ENCODE measurements around the gene CRYGB. TPM values are rescaled to one million over a fixed set of nuclear protein-coding genes. Genes with fewer than 3 reads are reported as not detected.

The CRYGB gene
- total and polyA plus RNA-seq, 2 of the 13 experiments (the other 11 are each of a cell fraction or from before 2014, with no cell fraction given): not detected

GRCh38 chr2:208135794-208136715 lies 9.9 kb downstream of the CRYGB start:
- peak overlapping the region in 1 of 3 experiments; percentile 37; a peak in 2 of 6 replicates for H3K4me3 ChIP-seq (replicated peaks in 1 of 3; ENCODE audit: insufficient read depth in 1 of 3, low read depth in 2 of 3, low read length in 3 of 3)
- H2AFZ ChIP-seq (ENCODE audit: low read length): peak overlapping the region; percentile 1
- FAIRE-seq (peak; percentile 77), DNase-seq (ENCODE audit: low spot score) (peak; percentile 80), ATAC-seq (peak; percentile 92)
- peak overlapping the region; percentile 10; the same call in 1 of the 2 replicates for H3K9ac ChIP-seq (ENCODE audit: insufficient read depth, low read depth, low read length)
- 54% methylated on average over 11 of the region's 11 CpGs for WGBS (ENCODE audit: low lambda C conversion rate)
- H3K79me2 ChIP-seq (ENCODE audit: insufficient read depth, low read length): no peaks in the 10 kb centered on the region
- intact Hi-C loops (cut with micrococcal nuclease; ENCODE audit: unreplicated experiment): no loop called here
- no TSS peak for BruUV-seq (replicated peaks)
- no peaks in the 10 kb centered on the region for H3K27me3 ChIP-seq (ENCODE audit: control insufficient read depth in 1 of 2, insufficient read depth in 2 of 2, low read length in 2 of 2)
- no peaks in the 10 kb centered on the region; the same call in 1 of the 2 replicates for H3K9me3 ChIP-seq (ENCODE audit: low read length)
- ChIA-PET CTCF (ENCODE audit: low intra/inter-chr PET ratio, low total read pairs) (no interaction called here), POLR2A (interaction anchor here (0.9 to 2.1 kb wide), 4 partner anchors 10 to 425 kb away, joined by 3 to 10 read pairs (median 6); partner anchors contain the start of genes CCNYL1 and IDH1)
- no peaks in the 10 kb centered on the region for H4K20me1 ChIP-seq (ENCODE audit: insufficient read depth, low read length)
- H3K4me2 ChIP-seq (ENCODE audit: low read depth, low read length): peak overlapping the region; percentile 58
- H3K27ac ChIP-seq (ENCODE audit: extremely low read length, insufficient read depth, low read length): peak overlapping the region; percentile 24
- peaks cover 31% of the 10 kb centered on the region for H3K4me1 ChIP-seq (ENCODE audit: insufficient read depth, low read length)
- no peaks in the 10 kb centered on the region for H3K36me3 ChIP-seq (replicated peaks in 1 of 2; ENCODE audit: control insufficient read depth in 1 of 2, insufficient read depth in 2 of 2, low read length in 2 of 2)
- in situ Hi-C loops (cut with HindIII; ENCODE audit: extremely low pct_ligation_motif_present, low pct_unique_long_range_greater_than_20kb): no loop called here
- TF ChIP-seq SYNCRIP (IDR thresholded peaks at IDR 0.05; ENCODE audit: insufficient read depth, low read depth, low read length) (no peak), ZNF839 (CRISPR knock-in tag; IDR thresholded peaks at IDR 0.05; ENCODE audit: borderline replicate concordance) (no peak), ZNF530 (CRISPR knock-in tag; IDR thresholded peaks at IDR 0.05; ENCODE audit: low read depth) (no peak), ZNF20 (CRISPR knock-in tag; IDR thresholded peaks at IDR 0.05) (no peak), KLF16 (CRISPR knock-in tag; IDR thresholded peaks at IDR 0.05) (peak in 1 of 2 experiments; percentile 71; a peak in 1 of 4 replicates), NFYC (CRISPR knock-in tag; IDR thresholded peaks at IDR 0.05) (no peak), MTERF4 (CRISPR knock-in tag; IDR thresholded peaks at IDR 0.05) (peak; percentile 46; the same call in 1 of the 2 replicates), NFIC (IDR thresholded peaks at IDR 0.05; ENCODE audit: low read length) (no peak), MED1 (CRISPR knock-in tag; IDR thresholded peaks at IDR 0.05) (no peak), SKIL (CRISPR knock-in tag; IDR thresholded peaks at IDR 0.05; ENCODE audit: borderline replicate concordance) (no peak), ZNF780A (CRISPR knock-in tag; IDR thresholded peaks at IDR 0.05) (no peak), CEBPZ (IDR thresholded peaks at IDR 0.05; ENCODE audit: low read length) (no peak), ATF2 (CRISPR knock-in tag; IDR thresholded peaks at IDR 0.05) (no peak), ZBTB7A (CRISPR knock-in tag; IDR thresholded peaks at IDR 0.05) (no peak), ZNF232 (CRISPR knock-in tag; IDR thresholded peaks at IDR 0.05; ENCODE audit: borderline replicate concordance) (no peak; the same call in 1 of the 2 replicates)

Data from HepG2 (cell line).